Prostate gland (tissue), 2 donors: Measurements from ENCODE around the gene UBL7. TPM values are rescaled to one million over a fixed set of nuclear protein-coding genes. Genes with fewer than 3 reads are reported as not detected.

Experiments used
- DNase-seq: peaks from one replicate; pipeline ENCODE4 v3.0.0-alpha.2; 2019; ENCODE audit warnings: low spot score
- H3K27ac ChIP-seq, 2 donors: fragments of 200-600 bp; sonication (generic); 2 replicates each; pipeline ENCODE4 v1.5.1; 2017 to 2019
- H3K27me3 ChIP-seq: fragments of 200-600 bp; sonication (generic); replicated peaks from 2 replicates; pipeline ENCODE4 v1.5.1; 2019; ENCODE audit not compliant: insufficient read depth
- H3K36me3 ChIP-seq, 2 donors: fragments of 200-600 bp; sonication (generic); 1 replicate in 1 of 2; 2 replicates in 1 of 2; pipeline versions ENCODE4 v1.5.1 to v1.8.1; 2017 to 2019
- H3K4me1 ChIP-seq: fragments of 200-600 bp; sonication (generic); replicated peaks from 2 replicates; pipeline ENCODE4 v1.5.1; 2019
- H3K4me3 ChIP-seq, 2 donors: fragments of 200-600 bp; sonication (generic); 2 replicates each; pipeline ENCODE4 v1.5.1; 2017 to 2019
- H3K9me3 ChIP-seq: fragments of 200-600 bp; sonication (generic); 2 replicates; pipeline ENCODE4 v1.5.1; 2017
- CTCF ChIP-seq, 4 experiments: fragments of 200-600 bp in 2 of 4; fragments of 450-650 bp in 2 of 4; sonication (generic) in 2 of 4; IDR thresholded peaks; 1 replicate in 3 of 4; 2 replicates in 1 of 4; pipeline ENCODE4 v1.5.1; 2016 to 2019; ENCODE audit warnings: antibody characterized with exemption in 4 of 4, mild to moderate bottlenecking in 2 of 4, moderate library complexity in 2 of 4
- POLR2A ChIP-seq: fragments of 450-650 bp; IDR thresholded peaks from one replicate; pipeline ENCODE4 v1.6.1; 2016; ENCODE audit warnings: antibody characterized with exemption, mild to moderate bottlenecking
- POLR2AphosphoS5 ChIP-seq: sonication (generic); formaldehyde crosslinking; IDR thresholded peaks from one replicate; pipeline ENCODE4 v1.6.1; 2017; ENCODE audit warnings: antibody characterized with exemption
- WGBS: methylation state at CpG from one replicate; pipeline ENCODE4 v1.1.5; 2018; 5-methylcytosine and 5-hydroxymethylcytosine counted together
- intact Hi-C: fragments of 100-400 bp; cut with DNase I; formaldehyde crosslinking; loops from one replicate; pipeline ENCODE4 v1.14.2; 2022
- total RNA-seq, 2 donors: library from RNA; depleted of rRNA; stranded (reverse); fragments of >200 nt; gene quantifications; one replicate each; pipeline ENCODE4 v1.1.0, GENCODE V29; 2016

UBL7 gene
- total RNA-seq, 2 donors from 2014 or later, result 83.1 to 85.2 TPM

GRCh38 chr15:74412159-74412558 is 48.8 kb downstream of the UBL7 start:
- Histone ChIP-seq H3K27me3 (no peaks in the 10 kb centered on the region), H3K9me3 (no peaks in the 10 kb centered on the region), H3K4me3 (no peak overlapping the region), H3K4me1 (no peaks in the 10 kb centered on the region), H3K27ac (no peak overlapping the region), H3K36me3 (no peaks in the 10 kb centered on the region)
- TF ChIP-seq CTCF (IDR thresholded peaks at IDR 0.05) (no peak), POLR2AphosphoS5 (no peak), POLR2A (no peak)
- intact Hi-C loops, result no loop called here
- 80% methylated on average over 6 of the region's 6 CpGs for whole genome bisulfite sequencing
- DNase-seq, result no peak

GRCh38 chr15:74411686-74412085 is 49.3 kb downstream of the UBL7 start:
- no peaks in the 10 kb centered on the region for H3K9me3 ChIP-seq
- no peak overlapping the region for H3K27ac ChIP-seq
- H3K4me3 ChIP-seq, result no peak overlapping the region
- WGBS, result 91% methylated on average over 12 of the region's 12 CpGs
- no peaks in the 10 kb centered on the region for H3K36me3 ChIP-seq
- H3K4me1 ChIP-seq, result no peaks in the 10 kb centered on the region
- TF ChIP-seq POLR2AphosphoS5, result no peak
- TF ChIP-seq POLR2A, result no peak
- no peak for TF ChIP-seq CTCF (IDR thresholded peaks at IDR 0.05)
- intact Hi-C loops, result no loop called here
- no peak for DNase-seq
- no peaks in the 10 kb centered on the region for H3K27me3 ChIP-seq

GRCh38 chr15:74410502-74410901 is 50.5 kb downstream of the UBL7 start:
- H3K36me3 ChIP-seq, result no peaks in the 10 kb centered on the region
- H3K27me3 ChIP-seq, result peaks cover 3% of the 10 kb centered on the region
- TF ChIP-seq CTCF (IDR thresholded peaks at IDR 0.05), result no peak
- H3K27ac ChIP-seq, result no peak overlapping the region
- WGBS, result 94% methylated on average over 18 of the region's 18 CpGs
- H3K9me3 ChIP-seq, result no peaks in the 10 kb centered on the region
- H3K4me1 ChIP-seq, result no peaks in the 10 kb centered on the region
- DNase-seq, result no peak
- intact Hi-C loops, result no loop called here
- H3K4me3 ChIP-seq, result no peak overlapping the region

GRCh38 chr15:74409225-74409624 is 51.7 kb downstream of the UBL7 start:
- 76% methylated on average over 7 of the region's 7 CpGs for WGBS
- H3K36me3 ChIP-seq, result no peaks in the 10 kb centered on the region
- peaks cover 3% of the 10 kb centered on the region for H3K27me3 ChIP-seq
- no peak overlapping the region for H3K4me3 ChIP-seq
- H3K27ac ChIP-seq, result no peak overlapping the region
- TF ChIP-seq POLR2A, result no peak
- no peak for TF ChIP-seq POLR2AphosphoS5
- TF ChIP-seq CTCF (IDR thresholded peaks at IDR 0.05), result no peak
- no peaks in the 10 kb centered on the region for H3K9me3 ChIP-seq
- no peak for DNase-seq
- intact Hi-C loops, result no loop called here
- no peaks in the 10 kb centered on the region for H3K4me1 ChIP-seq

- H3K27ac ChIP-seq, result no peak overlapping the region
- no peaks in the 10 kb centered on the region for H3K9me3 ChIP-seq
- H3K4me1 ChIP-seq, result no peaks in the 10 kb centered on the region
- no peaks in the 10 kb centered on the region for H3K36me3 ChIP-seq
- intact Hi-C loops, result no loop called here
- TF ChIP-seq POLR2AphosphoS5, result no peak
- TF ChIP-seq POLR2A, result no peak
- TF ChIP-seq CTCF (IDR thresholded peaks at IDR 0.05), result no peak
- no peak overlapping the region for H3K4me3 ChIP-seq
- WGBS, result 90% methylated on average over 7 of the region's 7 CpGs
- H3K27me3 ChIP-seq, result peaks cover 3% of the 10 kb centered on the region
- no peak for DNase-seq
These were observed 52.1 kb downstream of the UBL7 start for GRCh38 chr15:74408815-74409214.
